WI38 (cell line): ENCODE measurements around the gene RSU1.

ENCODE experiments used
- H3K4me3 ChIP-seq: 2 replicates; pipeline ENCODE4 v1.5.1; 2011; ENCODE audit warnings: low read depth, mild to moderate bottlenecking, control low read depth, low read length
- CTCF ChIP-seq: IDR thresholded peaks from 2 replicates; pipeline ENCODE4 v1.5.1; 2012; ENCODE audit warnings: low read depth, mild to moderate bottlenecking, control low read depth, low read length

The RSU1 gene

GRCh38 chr10:16854623-16855022, 37.4 kb upstream of the RSU1 start:
- TF ChIP-seq CTCF = no peak
- H3K4me3 ChIP-seq = no peak overlapping the region

GRCh38 chr10:16853809-16854208, 36.6 kb upstream of the RSU1 start:
- TF ChIP-seq CTCF = no peak

GRCh38 chr10:16853201-16853600, 36.0 kb upstream of the RSU1 start:
- TF ChIP-seq CTCF = no peak
- no peak overlapping the region for H3K4me3 ChIP-seq

More at GRCh38 chr10:16853809-16854208, 36.6 kb upstream of the RSU1 start:
- H3K4me3 ChIP-seq = no peak overlapping the region

- no peak overlapping the region for H3K4me3 ChIP-seq
- TF ChIP-seq CTCF = no peak
These were observed 35.4 kb upstream of the RSU1 start for GRCh38 chr10:16852624-16853023.

- TF ChIP-seq CTCF = no peak
- no peak overlapping the region for H3K4me3 ChIP-seq
These were observed 31.4 kb upstream of the RSU1 start for GRCh38 chr10:16848562-16849154.

GRCh38 chr10:16847644-16848043, 30.4 kb upstream of the RSU1 start:
- H3K4me3 ChIP-seq = no peak overlapping the region
- no peak for TF ChIP-seq CTCF

GRCh38 chr10:16845248-16845647, 28.0 kb upstream of the RSU1 start:
- TF ChIP-seq CTCF = no peak
- H3K4me3 ChIP-seq = no peak overlapping the region
